Tibial artery (tissue), 4 donors: Measurements from ENCODE around the gene MSI2.

Source experiments
- DNase-seq, 2 donors: peaks; one replicate each; pipeline ENCODE4 v3.0.0-alpha.2; 2019
- H3K27ac ChIP-seq, 2 donors: fragments of 200-600 bp; sonication (generic) in 1 of 2; 1 replicate in 1 of 2; 2 replicates in 1 of 2; pipeline ENCODE4 v1.5.1; 2018 to 2019; ENCODE audit warnings: mild to moderate bottlenecking in 1 of 2
- H3K27me3 ChIP-seq, 2 donors: fragments of 200-600 bp; sonication (generic) in 1 of 2; one replicate each; pipeline versions ENCODE4 v1.5.1 to v1.6.0; 2016 to 2019
- H3K36me3 ChIP-seq, 3 donors: fragments of 200-600 bp; sonication (generic) in 2 of 3; one replicate each; pipeline ENCODE4 v1.5.1; 2016 to 2019; ENCODE audit warnings: mild to moderate bottlenecking in 2 of 3
- H3K4me1 ChIP-seq, 4 donors: fragments of 200-600 bp; sonication (generic) in 2 of 4; 1 replicate in 3 of 4; 2 replicates in 1 of 4; pipeline ENCODE4 v1.5.1; 2016 to 2019
- H3K4me3 ChIP-seq, 2 donors: fragments of 200-600 bp; sonication (generic) in 1 of 2; 1 replicate in 1 of 2; 2 replicates in 1 of 2; pipeline ENCODE4 v1.5.1; 2018 to 2019; ENCODE audit warnings: mild to moderate bottlenecking in 2 of 2
- H3K9me3 ChIP-seq, 3 donors: fragments of 200-600 bp; sonication (generic) in 1 of 3; one replicate each; pipeline ENCODE4 v1.5.1; 2016 to 2019
- CTCF ChIP-seq, 2 experiments: fragments of 200-600 bp in 1 of 2; fragments of 450-650 bp in 1 of 2; IDR thresholded peaks; one replicate each; pipeline ENCODE4 v1.5.1; 2017 to 2019; ENCODE audit warnings: antibody characterized with exemption in 2 of 2, mild to moderate bottlenecking in 1 of 2, moderate library complexity in 1 of 2
- intact Hi-C: fragments of 100-400 bp; cut with DNase I; formaldehyde crosslinking; loops from one replicate; pipeline ENCODE4 v1.15.0; 2023; ENCODE audit warnings: low total_unique reads

The MSI2 gene

DNA sequence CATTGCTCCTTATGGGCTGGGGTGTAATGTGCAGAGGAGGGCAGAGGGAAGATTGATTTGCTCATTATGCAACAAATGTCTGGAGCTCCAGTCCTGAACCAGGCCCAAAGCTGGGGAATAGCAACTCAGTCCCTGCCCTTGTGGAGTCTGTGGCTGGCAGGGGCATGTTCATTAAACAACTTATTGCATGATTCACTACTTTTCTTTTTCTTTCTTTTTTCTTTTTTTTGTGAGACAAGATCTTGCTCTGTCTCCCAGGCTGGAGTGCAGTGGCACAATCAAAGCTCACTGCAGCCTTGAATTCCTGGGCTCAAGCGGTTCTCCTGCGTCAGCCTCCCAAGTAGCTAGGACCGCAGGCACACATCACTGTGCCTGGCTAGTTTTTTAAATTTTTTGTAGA is 23.1 kb downstream of the MSI2 start:
- Histone ChIP-seq H3K27ac (no peak overlapping the region), H3K36me3 (peaks cover 2 to 18% (median 3%) of the 10 kb centered on the region in 3 donors), H3K4me3 (no peak overlapping the region), H3K4me1 (no peaks in the 10 kb centered on the region), H3K9me3 (no peaks in the 10 kb centered on the region), H3K27me3 (no peaks in the 10 kb centered on the region)
- no peak for TF ChIP-seq CTCF (IDR thresholded peaks at IDR 0.05)
- DNase-seq = no peak
- intact Hi-C loops = no loop called here

DNA sequence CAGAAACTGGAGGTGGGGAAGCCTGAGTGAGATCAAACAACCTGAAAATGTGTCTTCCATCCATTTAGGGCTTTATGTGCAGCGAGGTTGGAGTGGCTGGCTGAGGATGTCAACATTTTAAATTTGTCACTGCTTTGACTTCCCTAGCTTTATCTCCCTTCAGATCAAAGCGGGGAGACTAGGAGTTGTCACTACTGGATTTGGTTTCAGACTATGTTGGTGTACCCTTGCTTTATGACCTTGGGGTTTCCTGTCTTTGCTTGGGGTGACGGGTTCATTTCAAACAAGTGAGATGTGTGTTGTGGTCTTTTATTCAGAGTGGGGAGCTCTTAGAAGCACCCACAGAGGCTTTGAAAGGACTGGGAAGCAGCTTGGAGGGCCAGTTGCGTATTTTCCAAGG is 25.6 kb downstream of the MSI2 start:
- intact Hi-C loops = no loop called here
- Histone ChIP-seq H3K4me1 (peaks cover 0 to 3% (median 0%) of the 10 kb centered on the region in 4 donors), H3K27me3 (no peaks in the 10 kb centered on the region), H3K27ac (no peak overlapping the region), H3K4me3 (no peak overlapping the region), H3K9me3 (no peaks in the 10 kb centered on the region), H3K36me3 (peaks cover 0 to 13% (median 0%) of the 10 kb centered on the region in 3 donors)
- DNase-seq = no peak
- TF ChIP-seq CTCF (IDR thresholded peaks at IDR 0.05) = no peak

GRCh38 chr17:57282296-57282695 is 26.0 kb downstream of the MSI2 start:
- Histone ChIP-seq H3K4me1 (peaks cover 0 to 3% (median 0%) of the 10 kb centered on the region in 4 donors), H3K36me3 (peaks cover 0 to 13% (median 0%) of the 10 kb centered on the region in 3 donors), H3K27ac (no peak overlapping the region), H3K4me3 (no peak overlapping the region), H3K27me3 (no peaks in the 10 kb centered on the region), H3K9me3 (no peaks in the 10 kb centered on the region)
- intact Hi-C loops = no loop called here
- TF ChIP-seq CTCF (IDR thresholded peaks at IDR 0.05) = no peak
- DNase-seq = no peak

GRCh38 chr17:57283203-57283971 is 27.1 kb downstream of the MSI2 start:
- intact Hi-C loops = no loop called here
- Histone ChIP-seq H3K27ac (no peak overlapping the region), H3K27me3 (no peaks in the 10 kb centered on the region), H3K4me1 (peaks cover 0 to 11% (median 0%) of the 10 kb centered on the region in 4 donors), H3K9me3 (no peaks in the 10 kb centered on the region), H3K4me3 (no peak overlapping the region), H3K36me3 (peaks cover 0 to 7% (median 0%) of the 10 kb centered on the region in 3 donors)
- no peak for DNase-seq
- no peak for TF ChIP-seq CTCF (IDR thresholded peaks at IDR 0.05)

DNA sequence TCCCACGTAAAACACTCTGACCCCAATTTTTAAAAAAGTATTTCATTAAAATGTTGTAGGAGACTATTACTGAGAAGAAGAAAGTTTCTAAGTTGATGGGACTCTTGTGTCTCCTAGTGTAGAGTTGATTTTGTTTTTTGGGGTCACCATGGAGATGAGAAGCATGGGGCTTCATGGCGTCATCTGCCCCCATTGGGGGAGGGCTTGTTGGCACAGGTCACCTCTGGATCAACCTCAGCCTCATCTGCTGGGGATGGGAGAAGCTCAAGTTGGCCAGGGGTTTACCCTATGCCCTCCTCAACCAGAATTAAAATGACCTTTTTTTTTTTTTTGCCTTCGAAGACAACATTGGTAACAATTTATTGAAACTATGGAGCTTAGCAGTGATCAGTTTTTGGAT is 28.3 kb downstream of the MSI2 start:
- H3K9me3 ChIP-seq = no peaks in the 10 kb centered on the region
- no peaks in the 10 kb centered on the region for H3K27me3 ChIP-seq
- H3K4me3 ChIP-seq = no peak overlapping the region
- no peak for TF ChIP-seq CTCF (IDR thresholded peaks at IDR 0.05)
- H3K4me1 ChIP-seq = peaks cover 0 to 12% (median 0%) of the 10 kb centered on the region in 4 donors
- no peak overlapping the region for H3K27ac ChIP-seq
- no peak for DNase-seq
- peaks cover 0 to 6% (median 0%) of the 10 kb centered on the region in 3 donors for H3K36me3 ChIP-seq
- intact Hi-C loops = no loop called here
